GM12865 (cell line): ENCODE results near the gene TPCN2.

Experiments
- DNase-seq: peaks from one replicate; pipeline ENCODE4 v3.0.0; 2010; ENCODE audit warnings: low read depth
- H3K4me3 ChIP-seq: 2 replicates; pipeline ENCODE4 v1.5.1; 2011; ENCODE audit warnings: mild to moderate bottlenecking, low read depth, low read length, control low read depth
- CTCF ChIP-seq: IDR thresholded peaks from 2 replicates; pipeline ENCODE4 v1.5.1; 2011; ENCODE audit warnings: low read length, control low read depth, low read depth, inconsistent platforms; ENCODE audit not compliant: insufficient read depth; ENCODE audit errors: missing control alignments

The TPCN2 gene

GRCh38 chr11:69091638-69092165, 43.0 kb downstream of the TPCN2 start:
- no peak for DNase-seq
- no peak overlapping the region for H3K4me3 ChIP-seq
- TF ChIP-seq CTCF: no peak

- TF ChIP-seq CTCF: no peak
- no peak for DNase-seq
- H3K4me3 ChIP-seq: no peak overlapping the region
Observed at GRCh38 chr11:69092263-69092662, 43.5 kb downstream of the TPCN2 start.

GRCh38 chr11:69093106-69093505, 44.4 kb downstream of the TPCN2 start:
- no peak overlapping the region for H3K4me3 ChIP-seq
- DNase-seq: no peak
- no peak for TF ChIP-seq CTCF

DNA sequence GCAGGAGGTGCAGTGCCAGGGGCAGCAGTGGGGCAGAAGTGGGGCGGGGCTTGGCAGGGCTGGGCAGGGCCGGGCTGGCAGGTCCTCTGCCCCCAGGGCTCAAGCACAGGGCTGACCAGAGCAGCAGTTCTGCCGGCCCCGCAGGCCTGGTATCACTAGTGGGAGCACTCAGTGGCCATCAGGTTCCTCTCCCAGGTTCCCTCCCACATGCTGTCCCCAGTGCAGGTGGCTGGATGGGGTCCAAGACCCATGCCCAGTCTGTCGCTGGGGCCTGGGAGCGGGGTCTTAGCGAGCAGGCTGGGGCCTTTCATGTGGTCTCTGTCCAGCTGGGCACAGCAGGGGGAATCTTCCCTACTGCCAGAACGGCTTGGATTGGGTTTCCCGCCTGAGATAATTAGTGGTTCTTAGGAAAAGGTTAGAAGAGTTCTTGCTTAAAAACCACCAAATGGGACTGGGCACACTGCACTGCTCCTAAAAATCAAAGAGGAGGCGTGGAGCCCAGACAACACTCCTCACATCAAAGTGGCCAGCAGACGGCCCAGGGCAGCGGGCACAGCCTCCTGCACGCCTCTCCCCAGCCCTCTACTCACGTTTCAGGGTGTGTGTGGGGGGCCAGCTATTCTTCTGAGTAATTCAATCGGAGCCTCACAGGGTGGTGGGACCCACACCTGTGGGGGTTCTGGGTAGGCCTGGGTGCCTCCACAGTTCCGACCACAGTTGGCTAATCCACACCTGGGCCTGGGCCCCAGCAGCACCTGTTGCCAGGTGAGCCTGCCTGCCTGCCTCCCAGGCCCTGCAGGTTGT, 45.6 kb downstream of the TPCN2 start:
- H3K4me3 ChIP-seq: no peak overlapping the region
- no peak for DNase-seq
- no peak for TF ChIP-seq CTCF

GRCh38 chr11:69094915-69095290, 46.2 kb downstream of the TPCN2 start:
- no peak for DNase-seq
- TF ChIP-seq CTCF: no peak
- H3K4me3 ChIP-seq: no peak overlapping the region

- no peak for DNase-seq
Observed at GRCh38 chr11:69095300-69095699, 46.6 kb downstream of the TPCN2 start.

More at GRCh38 chr11:69095300-69095699, 46.6 kb downstream of the TPCN2 start:
- no peak overlapping the region for H3K4me3 ChIP-seq
- no peak for TF ChIP-seq CTCF
